Muscle of leg (tissue), 9 donors: ENCODE measurements around the gene ZNF680. TPM values are rescaled to one million over a fixed set of nuclear protein-coding genes. Genes with fewer than 3 reads are reported as not detected.

Experiments used
- polyA plus RNA-seq, 8 donors: library from polyadenylated mRNA; unstranded; fragments of 120-200 nt; gene quantifications; one replicate each; pipeline versions ENCODE4 v1.2.1 to v1.2.3, GENCODE V29; 2013; ENCODE audit warnings: inconsistent platforms in 1 of 8, low replicate concordance in 1 of 8; ENCODE audit not compliant: insufficient read length in 8 of 8, insufficient read depth in 1 of 8
- total RNA-seq: library from RNA; stranded (reverse); fragments of 120-200 nt; gene quantifications from one replicate; pipeline ENCODE4 v1.2.4, GENCODE V29; 2013

ZNF680 gene
- total and polyA plus RNA-seq, 9 donors = 6.8 to 14.1 (median 8.6) TPM

Other genes starting within 250 kb of the ZNF680 start
- gene ZNF736, start 249.1 kb downstream of the ZNF680 start, total RNA-seq = 10.4 TPM
- 10 to 100 TPM in 1 of 8 donors, 1 to 10 TPM in 7; 4.7 to 10.1 (median 6.9) TPM for gene ZNF736, start 249.1 kb downstream of the ZNF680 start, polyA plus RNA-seq
- gene ZNF107, start 103.1 kb upstream of the ZNF680 start, total RNA-seq = 5.9 TPM
- gene ZNF107, start 103.1 kb upstream of the ZNF680 start, polyA plus RNA-seq = 1 to 10 TPM; 2.8 to 5.3 (median 4.3) TPM
- 14.0 TPM for gene ZNF138, start 231.4 kb upstream of the ZNF680 start, total RNA-seq
- 10 to 100 TPM in 2 of 8 donors, 1 to 10 TPM in 6; 7.6 to 11.4 (median 9.0) TPM for gene ZNF138, start 231.4 kb upstream of the ZNF680 start, polyA plus RNA-seq